HCT116 (cell line): ENCODE measurements around the gene SLCO2B1. TPM values are rescaled to one million over a fixed set of nuclear protein-coding genes. Genes with fewer than 3 reads are reported as not detected.

Experiments used
- ATAC-seq: fragments of 200-7000 bp; cut with Tn5 transposase; 2 replicates; pipeline ENCODE4 v1.9.1; 2020; ENCODE audit warnings: mild to moderate bottlenecking, moderate library complexity
- BruUV-seq: library from RNA; stranded (reverse); fragments of 400-500 nt; replicated peaks from 2 replicates; lab custom pipeline; 2021; lab: Mats Ljungman, UMichigan
- CTCF ChIA-PET: fragments of 300-600 bp; sonication (Branson Sonifier 250); formaldehyde crosslinking; loops from one replicate; lab custom pipeline; 2021; ENCODE audit warnings: antibody characterized with exemption; lab: Charles Lee
- POLR2A ChIA-PET: fragments of 300-600, 350-600 bp; sonication (Branson Sonifier 250); formaldehyde crosslinking; loops from one replicate; lab custom pipeline; 2021; ENCODE audit warnings: antibody characterized with exemption; lab: Charles Lee
- RAD21 ChIA-PET, 2 experiments: fragments of 300-600 bp; sonication (Branson Sonifier 250); formaldehyde crosslinking; loops; one replicate each; lab custom pipeline; 2023; ENCODE audit warnings: low total read pairs in 2 of 2; ENCODE audit not compliant: uncharacterized antibody in 2 of 2, unreplicated experiment in 2 of 2, low non-redundant PET in 1 of 2; lab: Charles Lee
- DNase-seq: peaks from one replicate; pipeline ENCODE4 v3.0.0-alpha.2; 2010; ENCODE audit warnings: low read depth, low spot score
- H2AFZ ChIP-seq: fragments of 200-600 bp; shearing (Covaris generic), sonication (generic); 2 replicates; pipeline ENCODE4 v1.6.1; 2017; ENCODE audit warnings: low read depth, mixed run types, mixed read lengths, antibody characterized with exemption, low read length; ENCODE audit not compliant: poor library complexity, severe bottlenecking
- H3K27ac ChIP-seq: 2 replicates; pipeline ENCODE4 v1.5.1; 2012; ENCODE audit warnings: low read depth, low read length
- H3K27me3 ChIP-seq: fragments of 200-600 bp; sonication (generic); 2 replicates; pipeline ENCODE4 v1.6.1; 2016; ENCODE audit warnings: mixed run types, low read length, mixed read lengths; ENCODE audit not compliant: insufficient read depth
- H3K36me3 ChIP-seq, 2 experiments: fragments of 200-500 bp in 1 of 2; fragments of 200-600 bp in 1 of 2; sonication (Bioruptor generic) in 1 of 2; sonication (generic) in 1 of 2; 2 replicates each; pipeline versions ENCODE4 v1.5.1 to v1.6.1; 2014 to 2016; ENCODE audit warnings: low read length in 2 of 2, inconsistent platforms in 1 of 2, mixed read lengths in 1 of 2, mixed run types in 1 of 2; ENCODE audit not compliant: insufficient read depth in 2 of 2, control insufficient read depth in 1 of 2
- H3K4me1 ChIP-seq, 2 experiments: fragments of 200-600 bp in 1 of 2; sonication (generic) in 1 of 2; 2 replicates each; pipeline versions ENCODE4 v1.5.1 to v1.6.1; 2012 to 2017; ENCODE audit warnings: low read length in 2 of 2, inconsistent platforms in 1 of 2, mild to moderate bottlenecking in 1 of 2, mixed read lengths in 1 of 2, mixed run types in 1 of 2, moderate library complexity in 1 of 2; ENCODE audit not compliant: insufficient read depth in 2 of 2, control insufficient read depth in 1 of 2
- H3K4me2 ChIP-seq: fragments of 200-600 bp; sonication (generic); 2 replicates; pipeline ENCODE4 v1.6.1; 2017; ENCODE audit warnings: mixed run types, low read length, mixed read lengths
- H3K4me3 ChIP-seq, 2 experiments: fragments of 200-600 bp in 1 of 2; sonication (generic) in 1 of 2; replicated peaks in 1 of 2; 2 replicates each; pipeline ENCODE4 v1.5.1; 2011 to 2016; ENCODE audit warnings: low read length in 2 of 2, control low read depth in 1 of 2, low read depth in 1 of 2, mild to moderate bottlenecking in 1 of 2, mixed read lengths in 1 of 2, mixed run types in 1 of 2
- H3K79me2 ChIP-seq: fragments of 200-600 bp; sonication (generic); 2 replicates; pipeline ENCODE4 v1.6.1; 2017; ENCODE audit warnings: mild to moderate bottlenecking, mixed run types, low read length, moderate library complexity, mixed read lengths; ENCODE audit not compliant: insufficient read depth
- H3K9ac ChIP-seq: fragments of 200-600 bp; sonication (generic); 2 replicates; pipeline ENCODE4 v1.6.1; 2016; ENCODE audit warnings: low read length, mixed read lengths
- H3K9me2 ChIP-seq: fragments of 200-600 bp; sonication (generic), shearing (Covaris generic); 2 replicates; pipeline ENCODE4 v1.6.1; 2017; ENCODE audit warnings: mixed run types, mild to moderate bottlenecking, moderate library complexity; ENCODE audit not compliant: insufficient read depth
- H3K9me3 ChIP-seq, 2 experiments: fragments of 200-500 bp in 1 of 2; fragments of 200-600 bp in 1 of 2; sonication (Bioruptor generic) in 1 of 2; sonication (generic) in 1 of 2; 2 replicates each; pipeline ENCODE4 v1.6.1; 2014 to 2017; ENCODE audit warnings: low read length in 2 of 2, mixed read lengths in 2 of 2, inconsistent platforms in 1 of 2, low read depth in 1 of 2, mild to moderate bottlenecking in 1 of 2, mixed run types in 1 of 2, moderate library complexity in 1 of 2; ENCODE audit not compliant: control insufficient read depth in 1 of 2, insufficient read depth in 1 of 2
- H4K20me1 ChIP-seq: fragments of 200-600 bp; sonication (generic), shearing (Covaris generic); 2 replicates; pipeline ENCODE4 v1.6.1; 2017; ENCODE audit warnings: mixed run types, mild to moderate bottlenecking, moderate library complexity; ENCODE audit not compliant: insufficient read depth
- CEBPB ChIP-seq: IDR thresholded peaks from 2 replicates; pipeline ENCODE4 v1.6.1; 2012; ENCODE audit warnings: low read depth
- EGR1 ChIP-seq: IDR thresholded peaks from 2 replicates; pipeline ENCODE4 v1.6.1; 2012; ENCODE audit warnings: low read depth
- YY1 ChIP-seq: IDR thresholded peaks from 2 replicates; pipeline ENCODE4 v1.6.1; 2011; ENCODE audit warnings: low read length, low read depth, moderate library complexity, mild to moderate bottlenecking; ENCODE audit not compliant: insufficient replicate concordance; ENCODE audit errors: extremely low read depth
- ZFX ChIP-seq: fragments of 450-650 bp; IDR thresholded peaks from 2 replicates; pipeline ENCODE4 v1.6.1; 2017
- ZNF274 ChIP-seq: fragments of 200-500 bp; sonication (Bioruptor generic); IDR thresholded peaks from 2 replicates; pipeline ENCODE4 v1.6.1; 2014; ENCODE audit warnings: mild to moderate bottlenecking, low read depth, low read length, inconsistent platforms
- intact Hi-C: fragments of 100-400 bp; cut with micrococcal nuclease; formaldehyde crosslinking; loops from 2 replicates; pipeline ENCODE4 v1.10.0; 2022
- total RNA-seq: library from RNA; stranded (reverse); gene quantifications from one replicate; pipeline ENCODE4 v1.2.1, GENCODE V29; 2021; ENCODE audit not compliant: unreplicated experiment
- TF ChIP-seq, protein P1 (sequence below): IDR thresholded peaks from 2 replicates; pipeline ENCODE4 v1.6.1; 2012; ENCODE audit warnings: low read depth
- TF ChIP-seq, protein P2 (sequence below): IDR thresholded peaks from 2 replicates; pipeline ENCODE4 v1.6.1; 2012
- TF ChIP-seq, protein P3 (sequence below): IDR thresholded peaks from 2 replicates; pipeline ENCODE4 v1.6.1; 2011; ENCODE audit warnings: mild to moderate bottlenecking, low read length, moderate library complexity; ENCODE audit not compliant: insufficient replicate concordance; ENCODE audit errors: extremely low read depth
- TF ChIP-seq, protein P4 (sequence below), 3 experiments: fragments of 200-600 bp in 1 of 3; sonication (generic) in 1 of 3; IDR thresholded peaks in 2 of 3; conservative IDR thresholded peaks in 1 of 3; 2 replicates each; pipeline ENCODE4 v1.5.1; 2012 to 2017; ENCODE audit warnings: low read depth in 2 of 3, low read length in 2 of 3, antibody characterized with exemption in 1 of 3, borderline replicate concordance in 1 of 3, control low read depth in 1 of 3, mild to moderate bottlenecking in 1 of 3, mixed read lengths in 1 of 3, mixed run types in 1 of 3, moderate library complexity in 1 of 3; ENCODE audit not compliant: insufficient read depth in 1 of 3

SLCO2B1 gene
- total RNA-seq, 1 experiment from 2014 or later, result 0.81 TPM

DNA sequence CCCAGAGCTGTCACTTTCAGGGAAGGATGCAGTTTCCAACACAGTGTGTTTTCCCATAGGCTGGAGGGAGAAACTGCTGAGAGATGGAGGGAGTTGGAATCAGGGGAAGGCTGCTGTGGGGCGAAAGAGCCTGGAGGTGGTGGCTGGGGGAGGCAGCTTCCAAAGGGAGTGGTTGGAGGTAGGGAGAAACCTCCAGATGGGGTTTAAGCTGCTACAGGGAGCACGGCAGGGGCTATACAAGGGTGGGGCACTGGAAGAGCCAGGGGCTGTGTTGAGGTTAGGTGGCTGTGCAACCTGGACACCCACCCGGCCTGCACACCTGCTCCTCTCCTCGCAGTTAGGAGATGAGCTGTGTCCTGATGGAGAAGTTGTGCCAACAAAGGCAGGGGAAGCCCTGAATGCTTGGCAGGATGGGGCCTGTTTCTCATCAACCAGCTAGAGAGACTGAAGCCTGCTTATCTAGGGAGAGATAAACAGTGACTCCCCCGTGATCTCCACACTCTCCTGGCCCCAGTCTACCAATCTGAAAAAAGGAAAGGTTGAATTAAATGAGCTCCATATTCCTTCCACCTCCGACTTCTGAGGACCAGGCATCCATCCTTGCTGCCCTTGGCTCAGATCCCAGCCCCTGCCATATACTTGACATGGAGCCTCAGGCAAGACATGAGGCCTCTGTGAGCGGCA is 3.6 kb upstream of the SLCO2B1 start:
- Histone ChIP-seq H3K9me2 (no peaks in the 10 kb centered on the region), H3K4me2 (no peak overlapping the region), H2AFZ (no peak overlapping the region), H3K4me1 (peaks cover 10 to 20% of the 10 kb centered on the region in 2 experiments), H4K20me1 (no peaks in the 10 kb centered on the region), H3K27ac (no peak overlapping the region), H3K27me3 (peaks cover 4% of the 10 kb centered on the region; the same call in 1 of the 2 replicates), H3K36me3 (no peaks in the 10 kb centered on the region), H3K79me2 (no peaks in the 10 kb centered on the region), H3K9ac (no peak overlapping the region), H3K9me3 (no peaks in the 10 kb centered on the region), H3K4me3 (no peak overlapping the region)
- no peak for ATAC-seq
- POLR2A ChIA-PET, result no interaction called here
- no peak for DNase-seq
- RAD21 ChIA-PET, result no interaction called here
- CTCF ChIA-PET, result interaction anchor here (1.0 to 9.1 kb wide), 4 partner anchors 57 to 101 kb away, joined by 3 to 255 read pairs (median 37); partner anchors contain the start of gene TPBGL
- TF ChIP-seq CEBPB (no peak), ZFX (no peak), YY1 (no peak), EGR1 (no peak), ZNF274 (no peak)
- TF ChIP-seq, protein P1, sequence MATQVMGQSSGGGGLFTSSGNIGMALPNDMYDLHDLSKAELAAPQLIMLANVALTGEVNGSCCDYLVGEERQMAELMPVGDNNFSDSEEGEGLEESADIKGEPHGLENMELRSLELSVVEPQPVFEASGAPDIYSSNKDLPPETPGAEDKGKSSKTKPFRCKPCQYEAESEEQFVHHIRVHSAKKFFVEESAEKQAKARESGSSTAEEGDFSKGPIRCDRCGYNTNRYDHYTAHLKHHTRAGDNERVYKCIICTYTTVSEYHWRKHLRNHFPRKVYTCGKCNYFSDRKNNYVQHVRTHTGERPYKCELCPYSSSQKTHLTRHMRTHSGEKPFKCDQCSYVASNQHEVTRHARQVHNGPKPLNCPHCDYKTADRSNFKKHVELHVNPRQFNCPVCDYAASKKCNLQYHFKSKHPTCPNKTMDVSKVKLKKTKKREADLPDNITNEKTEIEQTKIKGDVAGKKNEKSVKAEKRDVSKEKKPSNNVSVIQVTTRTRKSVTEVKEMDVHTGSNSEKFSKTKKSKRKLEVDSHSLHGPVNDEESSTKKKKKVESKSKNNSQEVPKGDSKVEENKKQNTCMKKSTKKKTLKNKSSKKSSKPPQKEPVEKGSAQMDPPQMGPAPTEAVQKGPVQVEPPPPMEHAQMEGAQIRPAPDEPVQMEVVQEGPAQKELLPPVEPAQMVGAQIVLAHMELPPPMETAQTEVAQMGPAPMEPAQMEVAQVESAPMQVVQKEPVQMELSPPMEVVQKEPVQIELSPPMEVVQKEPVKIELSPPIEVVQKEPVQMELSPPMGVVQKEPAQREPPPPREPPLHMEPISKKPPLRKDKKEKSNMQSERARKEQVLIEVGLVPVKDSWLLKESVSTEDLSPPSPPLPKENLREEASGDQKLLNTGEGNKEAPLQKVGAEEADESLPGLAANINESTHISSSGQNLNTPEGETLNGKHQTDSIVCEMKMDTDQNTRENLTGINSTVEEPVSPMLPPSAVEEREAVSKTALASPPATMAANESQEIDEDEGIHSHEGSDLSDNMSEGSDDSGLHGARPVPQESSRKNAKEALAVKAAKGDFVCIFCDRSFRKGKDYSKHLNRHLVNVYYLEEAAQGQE, result no peak
- TF ChIP-seq, protein P2, sequence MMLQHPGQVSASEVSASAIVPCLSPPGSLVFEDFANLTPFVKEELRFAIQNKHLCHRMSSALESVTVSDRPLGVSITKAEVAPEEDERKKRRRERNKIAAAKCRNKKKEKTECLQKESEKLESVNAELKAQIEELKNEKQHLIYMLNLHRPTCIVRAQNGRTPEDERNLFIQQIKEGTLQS, result no peak
- TF ChIP-seq, protein P3, sequence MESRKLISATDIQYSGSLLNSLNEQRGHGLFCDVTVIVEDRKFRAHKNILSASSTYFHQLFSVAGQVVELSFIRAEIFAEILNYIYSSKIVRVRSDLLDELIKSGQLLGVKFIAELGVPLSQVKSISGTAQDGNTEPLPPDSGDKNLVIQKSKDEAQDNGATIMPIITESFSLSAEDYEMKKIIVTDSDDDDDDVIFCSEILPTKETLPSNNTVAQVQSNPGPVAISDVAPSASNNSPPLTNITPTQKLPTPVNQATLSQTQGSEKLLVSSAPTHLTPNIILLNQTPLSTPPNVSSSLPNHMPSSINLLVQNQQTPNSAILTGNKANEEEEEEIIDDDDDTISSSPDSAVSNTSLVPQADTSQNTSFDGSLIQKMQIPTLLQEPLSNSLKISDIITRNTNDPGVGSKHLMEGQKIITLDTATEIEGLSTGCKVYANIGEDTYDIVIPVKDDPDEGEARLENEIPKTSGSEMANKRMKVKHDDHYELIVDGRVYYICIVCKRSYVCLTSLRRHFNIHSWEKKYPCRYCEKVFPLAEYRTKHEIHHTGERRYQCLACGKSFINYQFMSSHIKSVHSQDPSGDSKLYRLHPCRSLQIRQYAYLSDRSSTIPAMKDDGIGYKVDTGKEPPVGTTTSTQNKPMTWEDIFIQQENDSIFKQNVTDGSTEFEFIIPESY, result no peak
- TF ChIP-seq, protein P4, sequence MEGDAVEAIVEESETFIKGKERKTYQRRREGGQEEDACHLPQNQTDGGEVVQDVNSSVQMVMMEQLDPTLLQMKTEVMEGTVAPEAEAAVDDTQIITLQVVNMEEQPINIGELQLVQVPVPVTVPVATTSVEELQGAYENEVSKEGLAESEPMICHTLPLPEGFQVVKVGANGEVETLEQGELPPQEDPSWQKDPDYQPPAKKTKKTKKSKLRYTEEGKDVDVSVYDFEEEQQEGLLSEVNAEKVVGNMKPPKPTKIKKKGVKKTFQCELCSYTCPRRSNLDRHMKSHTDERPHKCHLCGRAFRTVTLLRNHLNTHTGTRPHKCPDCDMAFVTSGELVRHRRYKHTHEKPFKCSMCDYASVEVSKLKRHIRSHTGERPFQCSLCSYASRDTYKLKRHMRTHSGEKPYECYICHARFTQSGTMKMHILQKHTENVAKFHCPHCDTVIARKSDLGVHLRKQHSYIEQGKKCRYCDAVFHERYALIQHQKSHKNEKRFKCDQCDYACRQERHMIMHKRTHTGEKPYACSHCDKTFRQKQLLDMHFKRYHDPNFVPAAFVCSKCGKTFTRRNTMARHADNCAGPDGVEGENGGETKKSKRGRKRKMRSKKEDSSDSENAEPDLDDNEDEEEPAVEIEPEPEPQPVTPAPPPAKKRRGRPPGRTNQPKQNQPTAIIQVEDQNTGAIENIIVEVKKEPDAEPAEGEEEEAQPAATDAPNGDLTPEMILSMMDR (IDR thresholded peaks at IDR 0.05 in 2 of 3, conservative IDR thresholded peaks at IDR 0.05 in 1 of 3; ENCODE audit: borderline replicate concordance in 1 of 3, insufficient read depth in 1 of 3, low read depth in 2 of 3, low read length in 2 of 3), result no peak
- no TSS peak for BruUV-seq
- intact Hi-C loops, result no loop called here
